B cell (primary cell): ENCODE data around the gene GNPAT. TPM values are rescaled to one million over a fixed set of nuclear protein-coding genes. Genes with fewer than 3 reads are reported as not detected.

ENCODE experiments used
- ATAC-seq: fragments of 200-7000 bp; cut with Tn5 transposase; one replicate; pipeline ENCODE4 v1.10.0; 2021; ENCODE audit warnings: low read depth, mild to moderate bottlenecking, moderate number of reproducible peaks, moderate library complexity
- CTCF ChIA-PET: fragments of 350-600 bp; sonication (Branson Sonifier 250); formaldehyde crosslinking; loops from one replicate; lab custom pipeline; 2021; ENCODE audit warnings: antibody characterized with exemption, inconsistent platforms; lab: Charles Lee
- POLR2A ChIA-PET: fragments of 350-600 bp; sonication (Branson Sonifier 250); formaldehyde crosslinking; loops from one replicate; lab custom pipeline; 2021; ENCODE audit warnings: antibody characterized with exemption; lab: Charles Lee
- DNase-seq: peaks from one replicate; pipeline ENCODE4 v3.0.0; 2013
- H2AFZ ChIP-seq: 2 replicates; pipeline ENCODE4 v1.6.1; 2012; ENCODE audit warnings: mild to moderate bottlenecking, low read depth, low read length; ENCODE audit not compliant: insufficient read depth, poor library complexity, severe bottlenecking
- H3K27ac ChIP-seq, 2 donors: 1 replicate in 1 of 2; 2 replicates in 1 of 2; pipeline ENCODE4 v1.5.1; 2012 to 2013; ENCODE audit warnings: low read length in 2 of 2, mild to moderate bottlenecking in 2 of 2, moderate library complexity in 1 of 2
- H3K27me3 ChIP-seq, 4 experiments: fragments of 200-600 bp in 1 of 4; sonication (generic) in 1 of 4; replicated peaks in 1 of 4; 1 replicate in 2 of 4; 2 replicates in 2 of 4; pipeline versions ENCODE4 v1.6.1 to v1.7.0; 2013 to 2016; ENCODE audit warnings: low read length in 3 of 4, mild to moderate bottlenecking in 2 of 4, mixed read lengths in 1 of 4, moderate library complexity in 1 of 4; ENCODE audit not compliant: insufficient read depth in 4 of 4, control insufficient read depth in 3 of 4; ENCODE audit errors: control extremely low read depth in 1 of 4
- H3K36me3 ChIP-seq, 2 experiments: replicated peaks in 1 of 2; 1 replicate in 1 of 2; 2 replicates in 1 of 2; pipeline versions ENCODE4 v1.6.1 to v1.7.1; 2013; ENCODE audit warnings: low read length in 1 of 2; ENCODE audit not compliant: insufficient read depth in 2 of 2, control insufficient read depth in 1 of 2; ENCODE audit errors: control extremely low read depth in 1 of 2, extremely low read depth in 1 of 2
- H3K4me1 ChIP-seq, 2 donors: fragments of 200-600 bp in 1 of 2; sonication (generic) in 1 of 2; 1 replicate in 1 of 2; 2 replicates in 1 of 2; pipeline versions ENCODE4 v1.5.1 to v1.6.1; 2013 to 2017; ENCODE audit warnings: low read length in 2 of 2; ENCODE audit not compliant: control insufficient read depth in 2 of 2, insufficient read depth in 2 of 2
- H3K4me2 ChIP-seq: replicated peaks from 2 replicates; pipeline ENCODE3; 2012; ENCODE audit warnings: mild to moderate bottlenecking, low read depth, low read length; ENCODE audit not compliant: poor library complexity, severe bottlenecking
- H3K4me3 ChIP-seq, 5 experiments: fragments of 200-600 bp in 1 of 5; sonication (generic) in 1 of 5; 1 replicate in 3 of 5; 2 replicates in 2 of 5; pipeline versions ENCODE4 v1.5.1 to v1.7.0; 2011 to 2016; ENCODE audit warnings: low read length in 4 of 5, mild to moderate bottlenecking in 4 of 5, low read depth in 2 of 5, control low read depth in 1 of 5, moderate library complexity in 1 of 5; ENCODE audit not compliant: insufficient read depth in 1 of 5; ENCODE audit errors: control extremely low read depth in 1 of 5, extremely low read depth in 1 of 5
- H3K79me2 ChIP-seq: fragments of 200-600 bp; sonication (generic); one replicate; pipeline ENCODE4 v1.6.0; 2016; ENCODE audit warnings: low read length; ENCODE audit not compliant: control insufficient read depth, insufficient read depth
- H3K9ac ChIP-seq: fragments of 200-600 bp; sonication (generic); 2 replicates; pipeline ENCODE4 v1.6.1; 2017; ENCODE audit warnings: mild to moderate bottlenecking, low read length, moderate library complexity
- H3K9me3 ChIP-seq, 3 donors: one replicate each; pipeline versions ENCODE4 v1.6.1 to v1.7.1; 2013; ENCODE audit warnings: low read length in 2 of 3; ENCODE audit not compliant: control insufficient read depth in 2 of 3, insufficient read depth in 1 of 3; ENCODE audit errors: control extremely low read depth in 1 of 3
- H4K20me1 ChIP-seq: 2 replicates; pipeline ENCODE4 v1.6.0; 2012; ENCODE audit warnings: mild to moderate bottlenecking, low read length; ENCODE audit not compliant: insufficient read depth, control insufficient read depth, poor library complexity, severe bottlenecking
- H3K27ac Mint-ChIP-seq: one replicate; pipeline ENCODE4 v1.8.0; 2021; ENCODE audit warnings: mixed read lengths
- H3K27me3 Mint-ChIP-seq: one replicate; pipeline ENCODE4 v1.8.0; 2021; ENCODE audit warnings: mixed read lengths
- H3K4me1 Mint-ChIP-seq: one replicate; pipeline ENCODE4 v1.8.0; 2021; ENCODE audit warnings: mixed read lengths
- H3K4me3 Mint-ChIP-seq: one replicate; pipeline ENCODE4 v1.8.0; 2021; ENCODE audit warnings: mixed read lengths
- H3K9me3 Mint-ChIP-seq: one replicate; pipeline ENCODE4 v1.8.0; 2022; ENCODE audit warnings: mixed read lengths; ENCODE audit not compliant: insufficient read depth
- CTCF ChIP-seq: fragments of 200-600 bp; IDR thresholded peaks from one replicate; pipeline ENCODE4 v1.8.0; 2022; ENCODE audit warnings: antibody characterized with exemption, mild to moderate bottlenecking
- EZH2 ChIP-seq: IDR thresholded peaks from 2 replicates; pipeline ENCODE4 v1.6.1; 2012; ENCODE audit warnings: borderline replicate concordance, low read depth, mild to moderate bottlenecking, moderate library complexity, low read length; ENCODE audit not compliant: insufficient read depth, poor library complexity, severe bottlenecking
- WGBS: methylation state at CpG from one replicate; pipeline ENCODE4 v1.1.5; 2013; ENCODE audit warnings: missing lambda C conversion rate; ENCODE audit not compliant: insufficient coverage; 5-methylcytosine and 5-hydroxymethylcytosine counted together
- intact Hi-C: fragments of 100-400 bp; cut with micrococcal nuclease; formaldehyde crosslinking; loops from one replicate; pipeline ENCODE4 v1.10.0; 2022
- polyA plus RNA-seq: library from polyadenylated mRNA; depleted of rRNA; stranded (reverse); fragments of >200 nt; gene quantifications from 2 replicates; pipeline ENCODE4 v1.2.3, GENCODE V29; 2012
- total RNA-seq, 2 donors: library from RNA; stranded (reverse); fragments of 120-200 nt in 1 of 2; gene quantifications; 1 replicate in 1 of 2; 2 replicates in 1 of 2; pipeline versions ENCODE4 v1.2.3 to v1.2.4, GENCODE V29; 2013 to 2022

GNPAT gene
- total and polyA plus RNA-seq, 2 donors (not counting 1 experiment from before 2014, with no cell fraction given): 19.5 to 49.0 TPM

GRCh38 chr1:231206856-231207255, 34.2 kb upstream of the GNPAT start:
- H2AFZ ChIP-seq: no peak overlapping the region
- H3K79me2 ChIP-seq: no peaks in the 10 kb centered on the region
- ATAC-seq (no peak), DNase-seq (no peak)
- H3K36me3 ChIP-seq: no peaks in the 10 kb centered on the region
- no peak overlapping the region for H3K4me3 Mint-ChIP-seq
- no peaks in the 10 kb centered on the region for H3K9me3 Mint-ChIP-seq
- no peaks in the 10 kb centered on the region for H4K20me1 ChIP-seq
- TF ChIP-seq EZH2: no peak
- TF ChIP-seq CTCF: no peak
- intact Hi-C loops: no loop called here
- 85% methylated on average over 3 of the region's 8 CpGs for WGBS
- POLR2A ChIA-PET: no interaction called here
- peaks cover 11% of the 10 kb centered on the region for H3K27me3 Mint-ChIP-seq
- no peaks in the 10 kb centered on the region for H3K9me3 ChIP-seq
- H3K27me3 ChIP-seq: peaks cover 0 to 12% (median 0%) of the 10 kb centered on the region in 4 experiments
- CTCF ChIA-PET: interaction anchor here (1.3 kb wide), 1 partner anchor 8 kb away, joined by 3 read pairs; no protein-coding TSS in a partner anchor
- H3K4me2 ChIP-seq: no peak overlapping the region
- H3K4me1 Mint-ChIP-seq: peaks cover 8% of the 10 kb centered on the region
- no peak overlapping the region for H3K27ac Mint-ChIP-seq
- peaks cover 4 to 10% of the 10 kb centered on the region in 2 donors for H3K4me1 ChIP-seq
- no peak overlapping the region for H3K9ac ChIP-seq
- no peak overlapping the region for H3K4me3 ChIP-seq
- no peak overlapping the region for H3K27ac ChIP-seq

- H3K4me3 Mint-ChIP-seq: no peak overlapping the region
- H3K4me1 Mint-ChIP-seq: peaks cover 12% of the 10 kb centered on the region
- no peak for DNase-seq
- ChIA-PET CTCF (interaction anchor here (0.7 to 1.1 kb wide), 3 partner anchors 119 to 635 kb away, joined by 3 to 4 read pairs (median 3); partner anchors contain the start of genes ARV1 and TTC13), POLR2A (no interaction called here)
- Histone ChIP-seq H3K79me2 (no peaks in the 10 kb centered on the region), H3K27me3 (peaks cover 0 to 12% (median 0%) of the 10 kb centered on the region in 4 experiments), H3K4me3 (no peak overlapping the region), H3K9me3 (no peaks in the 10 kb centered on the region), H4K20me1 (no peaks in the 10 kb centered on the region), H3K4me1 (peaks cover 5 to 12% of the 10 kb centered on the region in 2 donors), H3K27ac (no peak overlapping the region), H3K4me2 (no peak overlapping the region), H3K9ac (no peak overlapping the region), H3K36me3 (no peaks in the 10 kb centered on the region), H2AFZ (no peak overlapping the region)
- intact Hi-C loops: no loop called here
- ATAC-seq: no peak
- WGBS: no CpG with 5 or more reads among the region's 3 CpGs
- H3K27me3 Mint-ChIP-seq: peaks cover 10% of the 10 kb centered on the region
- no peak for TF ChIP-seq CTCF
- TF ChIP-seq EZH2: no peak
- no peak overlapping the region for H3K27ac Mint-ChIP-seq
- H3K9me3 Mint-ChIP-seq: no peaks in the 10 kb centered on the region
These were observed 33.6 kb upstream of the GNPAT start for GRCh38 chr1:231207437-231207836.
